Sigmoid colon (tissue), 4 donors: Measurements from ENCODE around the gene CD83.

ENCODE experiments used
- CTCF ChIP-seq, 4 experiments: fragments of 450-650 bp in 3 of 4; fragments of 200-600 bp in 1 of 4; IDR thresholded peaks; one replicate each; pipeline ENCODE4 v1.5.1; 2016 to 2019; ENCODE audit warnings: antibody characterized with exemption in 4 of 4, mild to moderate bottlenecking in 3 of 4, moderate library complexity in 2 of 4
- EP300 ChIP-seq, 4 donors: sonication (generic); formaldehyde crosslinking; IDR thresholded peaks; one replicate each; pipeline ENCODE4 v1.6.1; 2017; ENCODE audit warnings: antibody characterized with exemption in 4 of 4
- POLR2A ChIP-seq, 2 donors: fragments of 450-650 bp; IDR thresholded peaks; one replicate each; pipeline ENCODE4 v1.6.1; 2016; ENCODE audit warnings: antibody characterized with exemption in 2 of 2, mild to moderate bottlenecking in 2 of 2, moderate library complexity in 2 of 2

- TF ChIP-seq CTCF (IDR thresholded peaks at IDR 0.05): no peak
- TF ChIP-seq EP300 (IDR thresholded peaks at IDR 0.05): no peak
- TF ChIP-seq POLR2A (IDR thresholded peaks at IDR 0.05): no peak
Observed at GRCh38 chr6:14107711-14108494, 9.7 kb upstream of the CD83 start.
